Measurements from ENCODE around the gene IGFLR1.

The IGFLR1 gene

GRCh38 chr19:35723671-35724070 lies 18.6 kb downstream of the IGFLR1 start:
- DNase-seq: no peak

DNA sequence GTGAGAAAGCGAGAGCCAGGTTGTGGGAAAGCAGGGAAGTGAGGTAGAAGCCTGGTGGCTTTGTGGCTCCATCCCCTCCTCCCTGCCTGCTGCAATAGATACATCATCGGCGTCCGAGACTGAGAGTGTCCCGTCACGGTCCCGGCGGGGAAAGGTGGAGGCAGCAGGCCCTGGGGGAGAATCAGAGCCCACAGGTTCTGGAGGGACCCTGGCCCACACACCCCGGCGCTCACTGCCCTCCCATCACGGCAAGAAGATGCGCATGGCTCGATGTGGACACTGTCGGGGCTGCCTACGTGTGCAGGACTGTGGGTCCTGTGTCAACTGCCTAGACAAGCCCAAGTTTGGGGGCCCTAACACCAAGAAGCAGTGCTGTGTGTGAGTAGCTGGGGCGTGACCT lies 19.4 kb downstream of the IGFLR1 start:
- DNase-seq: no peak

- no peak for DNase-seq
Observed at GRCh38 chr19:35722461-35722860, 19.8 kb downstream of the IGFLR1 start.

DNA sequence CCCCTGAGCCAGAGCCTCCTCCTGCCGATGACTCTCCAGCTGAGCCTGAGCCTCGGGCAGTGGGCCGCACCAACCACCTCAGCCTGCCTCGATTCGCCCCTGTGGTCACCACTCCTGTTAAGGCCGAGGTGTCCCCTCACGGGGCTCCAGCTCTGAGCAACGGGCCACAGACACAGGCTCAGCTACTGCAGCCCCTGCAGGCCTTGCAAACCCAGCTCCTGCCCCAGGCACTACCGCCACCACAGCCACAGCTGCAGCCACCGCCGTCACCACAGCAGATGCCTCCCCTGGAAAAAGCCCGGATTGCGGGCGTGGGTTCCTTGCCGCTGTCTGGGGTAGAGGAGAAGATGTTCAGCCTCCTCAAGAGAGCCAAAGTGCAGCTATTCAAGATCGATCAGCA lies 20.9 kb downstream of the IGFLR1 start:
- DNase-seq: no peak

- no peak for DNase-seq
Observed at GRCh38 chr19:35720648-35721047, 21.6 kb downstream of the IGFLR1 start.

DNA sequence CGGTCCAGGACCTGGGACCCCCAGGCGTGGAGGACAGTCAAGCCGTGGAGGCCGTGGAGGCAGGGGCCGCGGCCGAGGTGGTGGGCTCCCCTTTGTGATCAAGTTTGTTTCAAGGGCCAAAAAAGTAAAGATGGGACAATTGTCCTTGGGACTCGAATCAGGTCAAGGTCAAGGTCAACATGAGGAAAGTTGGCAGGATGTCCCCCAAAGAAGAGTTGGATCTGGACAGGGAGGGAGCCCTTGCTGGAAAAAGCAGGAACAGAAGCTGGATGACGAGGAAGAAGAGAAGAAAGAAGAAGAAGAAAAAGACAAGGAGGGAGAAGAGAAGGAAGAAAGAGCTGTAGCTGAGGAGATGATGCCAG lies 22.1 kb downstream of the IGFLR1 start:
- DNase-seq: no peak

DNA sequence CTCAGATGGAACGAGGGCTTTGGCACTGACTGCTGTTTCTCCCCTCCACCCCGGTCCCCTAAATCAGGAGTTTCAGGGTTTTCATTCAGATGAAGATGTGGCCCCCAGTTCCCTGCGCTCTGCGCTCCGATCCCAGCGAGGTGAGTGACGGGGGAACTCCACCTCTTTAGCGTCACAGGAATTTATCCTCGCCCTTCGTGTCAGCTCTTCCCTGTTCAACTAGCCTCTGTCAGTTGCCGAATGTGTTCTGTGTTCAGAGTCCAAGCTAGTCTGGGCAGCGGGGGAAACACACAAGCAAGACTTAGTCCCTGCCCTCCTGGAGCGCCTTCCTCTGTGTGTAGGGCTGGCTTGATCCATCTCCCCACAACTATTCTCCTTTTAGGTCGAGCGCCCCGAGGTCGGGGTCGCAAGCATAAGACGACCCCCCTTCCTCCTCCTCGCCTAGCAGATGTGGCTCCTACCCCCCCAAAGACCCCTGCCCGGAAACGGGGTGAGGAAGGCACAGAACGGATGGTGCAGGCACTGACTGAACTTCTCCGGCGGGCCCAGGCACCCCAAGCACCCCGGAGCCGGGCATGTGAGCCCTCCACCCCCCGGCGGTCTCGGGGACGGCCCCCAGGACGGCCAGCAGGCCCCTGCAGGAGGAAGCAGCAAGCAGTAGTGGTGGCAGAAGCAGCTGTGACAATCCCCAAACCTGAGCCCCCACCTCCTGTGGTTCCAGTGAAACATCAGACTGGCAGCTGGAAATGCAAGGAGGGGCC lies 22.7 kb downstream of the IGFLR1 start:
- DNase-seq: no peak

- DNase-seq: peak; percentile 42
Observed at GRCh38 chr19:35718345-35719041, 23.8 kb downstream of the IGFLR1 start.

GRCh38 chr19:35717665-35718344 lies 24.4 kb downstream of the IGFLR1 start, which contains the start of gene KMT2B:
KMT2B (plus strand) TSS chr19:35718003; CDS start chr19:35718019, 16 bp downstream.
- DNase-seq: no peak

- peak; percentile 98 for DNase-seq
Observed at GRCh38 chr19:35716801-35717664, 25.2 kb downstream of the IGFLR1 start.

- peak; percentile 16 for DNase-seq
Observed at GRCh38 chr19:35715981-35716800, 26.1 kb downstream of the IGFLR1 start.

- no peak for DNase-seq
Observed at GRCh38 chr19:35715355-35715809, 26.9 kb downstream of the IGFLR1 start.

DNA sequence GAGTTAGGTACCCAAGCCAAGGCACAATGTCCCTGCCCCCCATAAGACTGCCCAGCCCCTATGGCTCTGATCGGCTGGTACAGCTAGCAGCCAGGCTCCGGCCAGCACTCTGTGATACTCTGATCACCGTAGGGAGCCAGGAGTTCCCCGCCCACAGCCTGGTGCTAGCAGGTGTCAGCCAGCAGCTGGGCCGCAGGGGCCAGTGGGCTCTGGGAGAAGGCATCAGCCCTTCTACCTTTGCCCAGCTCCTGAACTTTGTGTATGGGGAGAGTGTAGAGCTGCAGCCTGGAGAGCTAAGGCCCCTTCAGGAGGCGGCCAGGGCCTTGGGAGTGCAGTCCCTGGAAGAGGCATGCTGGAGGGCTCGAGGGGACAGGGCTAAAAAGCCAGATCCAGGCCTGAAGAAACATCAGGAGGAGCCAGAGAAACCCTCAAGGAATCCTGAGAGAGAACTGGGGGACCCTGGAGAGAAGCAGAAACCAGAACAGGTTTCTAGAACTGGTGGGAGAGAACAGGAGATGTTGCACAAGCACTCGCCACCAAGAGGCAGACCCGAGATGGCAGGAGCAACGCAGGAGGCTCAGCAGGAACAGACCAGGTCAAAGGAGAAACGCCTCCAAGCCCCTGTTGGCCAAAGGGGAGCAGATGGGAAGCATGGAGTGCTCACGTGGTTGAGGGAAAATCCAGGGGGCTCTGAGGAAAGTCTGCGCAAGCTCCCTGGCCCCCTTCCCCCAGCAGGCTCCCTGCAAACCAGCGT lies 27.5 kb downstream of the IGFLR1 start:
- DNase-seq: no peak

DNA sequence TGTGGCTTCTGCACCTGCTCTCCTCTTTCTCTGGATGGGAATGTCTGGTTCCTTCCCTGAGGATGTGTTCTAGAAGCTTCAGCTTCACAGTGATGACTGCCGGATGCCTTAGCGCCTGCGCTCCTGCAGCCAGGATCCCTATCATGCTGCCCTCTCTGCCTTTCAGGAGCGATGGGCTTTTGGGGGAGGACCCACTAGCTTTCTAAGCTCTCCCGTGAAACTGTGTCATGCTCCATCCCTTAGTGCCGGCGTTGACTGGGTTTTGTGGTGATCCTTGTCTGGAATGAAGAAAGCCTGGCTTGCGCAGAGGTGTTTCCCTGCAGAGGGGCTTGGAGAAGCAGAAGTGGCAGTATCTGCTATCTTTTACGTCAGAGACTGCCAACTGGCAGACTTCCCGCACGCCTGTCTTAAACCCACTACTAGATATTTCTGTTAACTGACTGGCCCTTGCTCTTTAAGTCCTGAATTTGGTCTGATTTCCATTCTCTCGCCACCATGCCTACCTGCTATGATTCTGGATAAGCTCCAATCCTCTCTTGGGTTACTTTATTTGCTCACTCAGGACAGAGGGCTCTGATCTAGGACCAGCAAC lies 28.3 kb downstream of the IGFLR1 start:
- DNase-seq: no peak

- DNase-seq: no peak
Observed at GRCh38 chr19:35713506-35713850, 28.8 kb downstream of the IGFLR1 start.

GRCh38 chr19:35712567-35713505 lies 29.4 kb downstream of the IGFLR1 start:
- DNase-seq: peak; percentile 52

DNA sequence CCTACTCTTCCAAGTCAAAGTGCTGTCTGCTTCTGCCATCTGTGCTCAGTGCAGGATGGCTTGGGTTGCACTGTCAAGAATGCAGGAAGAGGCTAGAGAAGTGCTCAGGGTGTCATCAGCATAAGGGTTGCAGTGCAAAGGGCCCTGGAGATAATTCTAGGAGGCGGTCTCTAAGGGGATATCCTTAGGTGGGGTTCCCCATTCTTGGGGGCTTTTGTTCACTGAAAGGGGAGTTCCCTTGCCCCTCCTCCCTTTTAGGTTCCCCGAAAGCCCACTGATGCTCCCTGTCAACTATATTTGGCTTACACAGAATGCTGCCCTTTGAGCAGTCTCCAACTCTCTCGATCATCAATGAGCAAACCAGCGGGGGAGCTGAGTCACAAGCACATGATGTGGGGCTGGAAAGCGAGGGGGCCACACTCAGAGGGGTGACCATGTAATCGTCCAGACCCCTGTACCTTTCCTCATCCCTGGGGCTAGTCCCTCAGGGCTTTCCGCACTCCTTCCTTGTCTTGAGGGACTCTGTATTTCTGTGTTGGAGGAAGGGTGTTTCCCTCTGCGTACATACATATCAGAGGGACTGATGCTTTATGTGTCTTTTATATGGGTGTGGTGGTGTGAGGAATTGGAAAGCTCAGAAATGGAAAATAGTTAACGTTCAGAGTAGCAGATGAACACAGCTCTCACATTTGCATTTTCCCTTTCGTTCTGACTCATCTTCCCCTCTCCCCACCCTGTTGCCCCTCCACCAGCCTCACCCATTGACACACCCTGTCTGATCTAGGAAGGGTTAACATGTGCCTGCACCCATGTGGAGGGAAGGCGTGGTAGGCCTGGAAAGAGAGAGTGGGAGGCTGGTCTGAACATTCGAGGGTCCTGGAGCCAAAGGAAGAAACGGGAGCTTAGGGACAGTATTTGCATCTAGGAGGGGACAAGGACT lies 31.2 kb downstream of the IGFLR1 start:
- DNase-seq: peak; percentile 40

DNA sequence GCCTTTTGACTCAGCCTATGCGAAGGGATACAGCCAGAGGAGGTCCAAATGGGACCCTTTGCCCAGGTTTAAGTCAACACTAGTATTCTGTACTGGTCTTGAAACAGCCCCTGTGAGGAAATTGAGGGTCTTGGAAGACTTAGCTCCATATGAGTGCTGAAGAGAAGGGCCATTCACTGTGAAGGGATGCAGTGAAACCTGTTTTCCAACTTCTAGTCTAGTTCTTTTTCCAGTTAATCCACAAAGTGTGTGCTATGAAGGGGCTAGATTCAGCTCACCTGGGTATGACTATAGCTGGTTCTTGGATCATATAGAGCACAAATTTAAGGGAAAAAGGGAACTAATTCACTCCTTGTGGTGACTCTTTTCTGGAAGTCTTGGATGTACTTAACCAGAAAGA lies 33.9 kb downstream of the IGFLR1 start:
- DNase-seq: no peak
